Loucy (cell line): ENCODE results near the gene SPINDOC.

Source experiments
- EZH2phosphoT487 ChIP-seq: fragments of 200-600 bp; IDR thresholded peaks from 2 replicates; pipeline ENCODE4 v1.6.1; 2018; ENCODE audit warnings: antibody characterized with exemption, mild to moderate bottlenecking, moderate library complexity, borderline replicate concordance
- TF ChIP-seq, protein P1 (sequence below): fragments of 200-600 bp; sonication (generic); conservative IDR thresholded peaks from 2 replicates; pipeline ENCODE4 v1.5.1; 2014; ENCODE audit warnings: mild to moderate bottlenecking, antibody characterized with exemption, low read length

DNA sequence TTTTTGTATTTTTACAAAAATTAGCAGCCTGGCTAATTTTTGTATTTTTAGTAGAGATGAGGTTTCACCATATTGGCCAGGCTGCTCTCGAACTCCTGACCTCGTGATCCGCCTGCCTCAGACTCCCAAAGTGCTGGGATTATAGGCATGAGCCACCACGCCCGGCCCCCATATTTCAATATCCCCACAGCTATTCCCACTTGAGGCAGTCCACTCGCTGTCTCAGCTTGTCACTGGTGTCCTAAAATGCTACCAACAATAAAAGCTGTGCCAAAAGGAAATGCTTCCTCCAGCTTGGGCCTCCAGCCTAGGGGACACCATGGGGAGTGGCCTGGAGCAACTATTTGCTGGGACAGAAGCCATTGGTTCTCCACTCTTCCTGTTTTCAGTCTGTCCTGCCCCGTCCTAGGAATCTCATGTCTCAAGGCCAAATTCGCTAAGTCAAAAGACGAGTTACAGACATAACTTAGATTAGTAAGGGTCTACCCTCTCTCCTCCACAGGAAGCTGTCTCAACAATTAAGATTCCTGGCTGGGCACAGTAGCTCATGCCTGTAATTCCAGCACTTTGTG is 7.3 kb upstream of the SPINDOC start:
- TF ChIP-seq, protein P1, sequence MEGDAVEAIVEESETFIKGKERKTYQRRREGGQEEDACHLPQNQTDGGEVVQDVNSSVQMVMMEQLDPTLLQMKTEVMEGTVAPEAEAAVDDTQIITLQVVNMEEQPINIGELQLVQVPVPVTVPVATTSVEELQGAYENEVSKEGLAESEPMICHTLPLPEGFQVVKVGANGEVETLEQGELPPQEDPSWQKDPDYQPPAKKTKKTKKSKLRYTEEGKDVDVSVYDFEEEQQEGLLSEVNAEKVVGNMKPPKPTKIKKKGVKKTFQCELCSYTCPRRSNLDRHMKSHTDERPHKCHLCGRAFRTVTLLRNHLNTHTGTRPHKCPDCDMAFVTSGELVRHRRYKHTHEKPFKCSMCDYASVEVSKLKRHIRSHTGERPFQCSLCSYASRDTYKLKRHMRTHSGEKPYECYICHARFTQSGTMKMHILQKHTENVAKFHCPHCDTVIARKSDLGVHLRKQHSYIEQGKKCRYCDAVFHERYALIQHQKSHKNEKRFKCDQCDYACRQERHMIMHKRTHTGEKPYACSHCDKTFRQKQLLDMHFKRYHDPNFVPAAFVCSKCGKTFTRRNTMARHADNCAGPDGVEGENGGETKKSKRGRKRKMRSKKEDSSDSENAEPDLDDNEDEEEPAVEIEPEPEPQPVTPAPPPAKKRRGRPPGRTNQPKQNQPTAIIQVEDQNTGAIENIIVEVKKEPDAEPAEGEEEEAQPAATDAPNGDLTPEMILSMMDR, result no peak
- TF ChIP-seq EZH2phosphoT487, result no peak
